GM12801 (cell line): ENCODE measurements around the gene KRTAP3-2.
"Not testable (repeated sequence)": the region's sequence is repeated elsewhere in the genome, so short reads cannot be mapped to it uniquely, and the experiment has no call there.

Experiments used
- CTCF ChIP-seq: IDR thresholded peaks from one replicate; pipeline ENCODE4 v1.5.1; 2011; ENCODE audit warnings: control low read depth; ENCODE audit not compliant: insufficient read length; ENCODE audit errors: extremely low read depth

Gene KRTAP3-2

GRCh38 chr17:41034346-41034935, 34.7 kb upstream of the KRTAP3-2 start, which contains the start of gene KRTAP1-3:
KRTAP1-3 (minus strand) TSS chr17:41034874; CDS start chr17:41034821, 53 bp downstream.
- TF ChIP-seq CTCF = not testable (repeated sequence)

- no peak for TF ChIP-seq CTCF
These were observed 30.0 kb upstream of the KRTAP3-2 start, which contains the start of gene KRTAP1-4 for GRCh38 chr17:41029633-41030245. KRTAP1-4 (minus strand) TSS chr17:41030195; CDS start chr17:41030078, 117 bp downstream.

- no peak for TF ChIP-seq CTCF
These were observed 27.2 kb upstream of the KRTAP3-2 start, which contains the start of gene KRTAP1-5 for GRCh38 chr17:41026715-41027471. KRTAP1-5 (minus strand) TSS chr17:41027208; CDS start chr17:41027155, 53 bp downstream.

GRCh38 chr17:41024697-41025096, 25.0 kb upstream of the KRTAP3-2 start:
- no peak for TF ChIP-seq CTCF

- no peak for TF ChIP-seq CTCF
These were observed 20.6 kb upstream of the KRTAP3-2 start for GRCh38 chr17:41020336-41020735.

GRCh38 chr17:41019415-41019814, 19.7 kb upstream of the KRTAP3-2 start:
- no peak for TF ChIP-seq CTCF

- TF ChIP-seq CTCF = no peak
These were observed 18.8 kb upstream of the KRTAP3-2 start for GRCh38 chr17:41018541-41018940.
